Activated CD4-positive, alpha-beta T cell treated with anti-CD3 and anti-CD28 coated beads, Interleukin-2, Interleukin-4, amounts not matched to agents 100 ng/mL and 50 ng/mL, durations not matched to agents 16 hours and 8 hours (primary cell): ENCODE measurements around the gene PQBP1.

ENCODE experiments used
- DNase-seq: peaks from one replicate; pipeline ENCODE4 v3.0.0-alpha.2; 2020; ENCODE audit warnings: low spot score

The PQBP1 gene

DNA sequence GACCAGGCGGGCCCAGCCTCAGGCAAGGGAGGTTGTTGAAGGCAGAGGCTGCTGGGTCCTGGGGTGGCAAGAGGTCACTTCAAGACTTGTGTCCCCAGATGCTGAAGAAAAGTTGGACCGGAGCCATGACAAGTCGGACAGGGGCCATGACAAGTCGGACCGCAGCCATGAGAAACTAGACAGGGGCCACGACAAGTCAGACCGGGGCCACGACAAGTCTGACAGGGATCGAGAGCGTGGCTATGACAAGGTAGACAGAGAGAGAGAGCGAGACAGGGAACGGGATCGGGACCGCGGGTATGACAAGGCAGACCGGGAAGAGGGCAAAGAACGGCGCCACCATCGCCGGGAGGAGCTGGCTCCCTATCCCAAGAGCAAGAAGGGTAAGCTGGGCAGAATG, 4.4 kb downstream of the PQBP1 start:
- DNase-seq: no peak

- no peak for DNase-seq
These were observed 5.0 kb downstream of the PQBP1 start for GRCh38 chrX:48902776-48903175.

DNA sequence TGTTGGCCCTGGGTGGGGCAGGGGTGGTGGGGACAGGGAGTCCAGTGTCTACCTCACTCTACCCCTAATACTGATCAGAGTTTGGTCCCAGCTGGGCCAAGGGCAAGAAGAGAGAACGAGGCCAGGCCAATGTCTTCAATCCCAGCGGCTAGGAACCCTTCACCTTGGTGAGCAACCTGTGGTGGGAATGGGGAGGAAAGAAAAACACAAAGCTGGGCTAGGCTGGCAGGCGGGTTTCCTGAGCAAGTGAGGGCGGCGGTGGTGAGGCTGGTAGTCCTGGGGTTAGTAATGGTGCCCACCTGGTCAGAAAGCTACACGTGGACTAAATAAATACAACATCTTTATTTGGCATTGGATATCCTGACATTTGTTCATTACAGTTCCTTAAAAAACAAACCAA, 5.6 kb downstream of the PQBP1 start:
- no peak for DNase-seq

GRCh38 chrX:48904180-48904579, 6.5 kb downstream of the PQBP1 start:
- DNase-seq: no peak

DNA sequence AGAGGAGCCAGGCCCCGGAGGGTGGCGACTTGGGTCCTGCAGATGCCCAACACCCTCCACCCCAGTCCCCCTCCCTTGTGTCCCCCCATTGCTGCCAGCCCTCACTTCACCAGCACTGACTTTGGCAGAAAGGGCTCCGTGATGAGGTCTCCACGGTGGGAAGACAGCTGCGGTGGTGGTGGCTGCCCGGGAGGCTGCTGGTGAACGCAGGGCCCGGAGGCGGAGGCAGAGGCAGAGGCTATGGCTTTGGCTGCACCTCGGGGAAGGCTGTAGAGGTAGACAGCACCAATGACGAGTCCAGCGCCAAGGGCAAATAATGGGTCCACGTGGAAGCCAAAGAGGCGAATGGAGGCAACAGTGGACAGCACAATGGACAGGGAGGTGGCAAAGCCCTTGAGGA, 6.9 kb downstream of the PQBP1 start:
- DNase-seq: no peak

DNA sequence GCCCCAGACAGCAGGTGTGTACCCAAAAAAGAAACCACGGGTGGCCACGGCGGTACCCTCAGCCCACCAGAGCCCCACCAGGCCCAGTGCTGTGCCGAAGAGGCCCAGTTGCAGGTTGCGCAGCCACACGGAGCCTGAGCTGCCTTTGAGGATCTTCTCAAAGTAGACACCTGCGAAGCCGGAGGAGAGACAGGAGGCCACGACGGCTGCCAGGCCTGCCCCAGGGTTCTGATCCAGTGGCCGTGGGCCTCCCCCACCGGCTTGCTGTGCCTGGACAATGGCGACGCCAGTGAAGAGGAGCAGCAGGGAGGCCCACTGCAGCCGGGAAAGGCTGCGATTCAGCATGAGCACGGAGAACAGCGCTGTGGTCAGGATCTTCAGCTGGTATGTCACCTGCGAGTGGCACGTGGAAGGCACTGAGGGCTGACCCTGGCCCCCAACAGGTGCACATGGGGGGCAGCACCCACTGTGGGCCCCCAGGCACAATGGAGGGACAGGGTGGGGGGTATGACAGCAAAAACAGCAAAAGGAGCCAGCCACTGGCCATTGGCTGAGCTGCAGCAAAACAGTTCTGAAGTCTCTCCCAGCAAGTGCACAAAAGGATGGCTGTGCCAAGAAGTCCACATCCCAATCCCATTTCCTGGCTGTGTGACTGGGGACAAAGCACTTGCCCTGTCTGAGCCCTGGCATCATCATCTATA, 7.5 kb downstream of the PQBP1 start:
- no peak for DNase-seq

DNA sequence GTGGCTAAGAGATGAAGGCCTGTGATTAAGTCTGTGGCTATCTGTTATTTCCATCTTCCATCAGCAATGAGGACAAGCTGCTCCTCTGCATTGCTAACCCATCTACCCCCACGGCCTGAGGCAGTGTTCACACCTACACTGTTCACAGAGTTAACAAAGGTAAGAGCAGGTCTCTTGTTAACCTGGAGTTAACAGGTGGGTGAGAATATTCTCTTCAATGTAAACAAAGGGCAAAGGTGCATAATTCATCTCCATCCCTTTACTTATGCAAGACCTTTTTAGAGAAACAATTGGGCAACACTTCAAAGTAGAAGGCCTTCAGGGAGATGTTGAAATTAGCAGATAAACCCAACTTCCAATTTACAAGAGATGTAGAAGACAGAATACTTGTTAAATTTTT, 10.9 kb downstream of the PQBP1 start:
- no peak for DNase-seq

DNA sequence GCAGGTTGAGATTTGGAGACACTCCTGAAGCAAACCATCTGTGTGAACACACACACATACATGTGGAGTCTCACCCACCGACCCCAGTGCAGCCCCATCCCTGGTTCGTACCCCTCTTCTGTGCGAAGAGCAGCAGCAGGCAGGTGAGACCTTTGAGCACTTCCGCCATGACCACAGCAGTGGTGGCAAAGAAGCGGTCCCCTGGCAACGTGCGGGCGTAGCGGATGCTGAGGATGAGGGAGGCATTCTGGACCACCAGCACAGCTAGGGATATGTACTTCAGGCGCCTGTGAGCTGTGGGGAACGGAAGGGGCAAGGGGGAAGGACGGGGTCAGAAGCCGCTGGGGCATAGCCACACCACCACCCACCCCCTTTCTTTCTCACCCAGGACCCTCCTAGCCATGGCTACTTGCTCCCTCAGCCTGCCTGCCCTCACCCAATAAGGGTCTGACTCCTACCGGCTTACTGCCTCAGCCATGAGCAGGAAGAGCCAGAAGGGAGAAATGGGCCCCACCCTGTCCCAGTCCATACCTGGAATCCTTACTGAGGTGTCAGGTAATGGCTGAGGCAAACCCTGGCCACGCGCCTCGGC, 12.1 kb downstream of the PQBP1 start:
- no peak for DNase-seq

- no peak for DNase-seq
These were observed 13.2 kb downstream of the PQBP1 start for GRCh38 chrX:48910926-48911411.

DNA sequence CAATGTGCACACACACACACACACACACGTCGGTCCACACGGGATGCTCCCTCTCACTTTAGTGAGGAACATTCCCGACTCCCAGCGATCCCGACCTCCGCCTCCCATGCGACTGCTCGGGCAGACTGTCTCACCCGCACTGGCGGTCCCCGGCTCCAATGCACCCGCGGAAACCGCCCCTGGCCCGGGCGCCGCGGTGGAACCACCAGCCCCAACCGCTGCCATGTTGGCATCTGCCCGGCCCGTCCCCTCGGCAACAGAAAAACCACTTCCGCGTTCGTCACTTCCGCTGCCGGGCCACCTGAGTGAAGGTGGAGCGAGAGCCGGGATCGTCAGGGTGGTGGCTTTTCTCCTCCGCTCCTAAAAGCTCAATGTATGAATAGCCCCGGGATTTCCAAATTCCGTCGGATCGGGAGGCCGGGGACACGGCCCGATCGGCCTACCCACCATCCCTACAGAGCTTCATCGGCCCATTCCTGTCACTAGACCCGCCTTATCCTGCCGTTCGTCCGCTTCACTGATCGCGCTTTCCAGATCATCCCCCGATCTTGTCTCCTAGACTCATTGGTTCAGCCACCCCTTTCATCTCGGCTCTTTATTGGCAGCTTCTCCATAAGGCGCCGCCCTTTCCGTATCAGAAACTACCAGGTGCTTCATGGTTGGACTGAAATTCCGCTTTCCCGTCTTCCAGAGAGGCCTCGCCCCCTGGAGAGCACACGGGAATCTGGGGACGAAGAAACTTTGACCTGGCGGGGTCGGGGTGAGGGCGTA, 13.9 kb downstream of the PQBP1 start, which contains the start of gene SLC35A2:
Gene SLC35A2 (minus strand): TSS at position 235 of the 771 bp plus-strand sequence. CDS start 10 bp downstream, at position 225.
- peak; percentile 84 for DNase-seq

- no peak for DNase-seq
These were observed 16.1 kb downstream of the PQBP1 start for GRCh38 chrX:48913605-48914366.

DNA sequence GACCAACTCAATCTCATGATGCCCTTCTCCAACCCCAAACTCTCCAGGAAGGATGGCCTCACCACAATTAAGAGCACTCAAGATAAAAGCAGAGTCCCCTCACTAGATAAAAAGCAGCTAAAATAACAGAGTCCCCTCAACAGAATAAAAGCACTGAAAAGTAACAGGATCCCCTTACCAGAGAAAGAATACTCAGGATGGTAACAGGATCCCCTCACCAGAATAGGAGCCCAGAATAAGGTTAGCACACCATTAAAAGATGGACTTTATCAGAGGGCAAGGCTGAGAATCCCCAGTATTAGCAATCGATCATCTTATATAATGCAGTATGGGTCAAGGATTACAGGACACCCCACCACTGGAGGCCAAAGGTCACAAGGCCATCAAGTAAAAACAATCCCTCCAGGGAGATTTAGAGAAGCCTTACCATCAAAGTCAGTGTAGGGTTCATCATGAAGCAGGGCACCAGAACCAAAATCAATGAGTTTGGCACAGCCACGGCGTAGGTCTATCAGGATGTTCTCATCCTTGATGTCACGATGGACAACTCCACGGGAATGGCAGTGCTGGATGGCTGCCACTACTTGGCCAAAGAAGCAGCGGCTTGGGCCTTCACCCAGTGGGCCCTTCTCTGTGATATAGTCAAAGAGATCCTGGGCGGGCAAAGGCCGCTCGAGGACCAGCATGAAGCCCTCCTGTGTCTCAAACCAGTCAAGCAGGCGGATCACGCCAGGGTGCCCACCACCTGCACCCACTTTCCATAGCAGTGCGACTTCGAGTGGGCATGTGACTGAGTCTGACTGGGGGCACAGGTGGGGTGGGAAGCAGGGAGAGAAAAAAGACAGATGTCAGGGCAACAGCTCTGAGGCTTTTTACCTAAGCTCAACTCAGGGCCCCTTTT, 17.1 kb downstream of the PQBP1 start:
- no peak for DNase-seq

GRCh38 chrX:48917139-48918001, 19.6 kb downstream of the PQBP1 start:
- DNase-seq: peak; percentile 91

GRCh38 chrX:48918301-48918642, 20.5 kb downstream of the PQBP1 start:
- DNase-seq: no peak

GRCh38 chrX:48918643-48919340, 21.1 kb downstream of the PQBP1 start, which contains the start of gene PIM2:
Gene PIM2 (minus strand): TSS chrX:48919024. CDS start chrX:48918834, 190 bp downstream.
- DNase-seq: peak; percentile 93

- peak; percentile 24 for DNase-seq
These were observed 21.7 kb downstream of the PQBP1 start for GRCh38 chrX:48919360-48919841.

- DNase-seq: peak; percentile 52
These were observed 22.4 kb downstream of the PQBP1 start for GRCh38 chrX:48919947-48920717.

DNA sequence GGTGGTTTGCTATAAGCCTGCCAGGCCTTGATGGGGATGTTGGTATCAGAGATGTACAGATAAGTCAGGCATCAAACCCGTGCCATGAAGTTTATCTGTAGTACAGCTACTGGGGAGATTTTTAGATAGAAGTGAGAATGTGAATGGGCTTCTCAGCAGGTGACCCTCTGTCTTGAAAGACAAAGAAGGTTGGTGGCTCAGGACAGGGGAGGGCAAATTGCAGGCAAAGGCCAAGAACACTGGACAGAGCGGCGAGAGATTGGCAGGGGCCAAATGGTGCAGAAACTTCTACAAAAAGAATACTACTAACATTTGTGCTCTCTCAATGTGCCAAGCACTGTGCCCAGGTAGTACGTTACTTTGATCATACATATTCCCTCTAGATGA, 23.0 kb downstream of the PQBP1 start:
- no peak for DNase-seq

DNA sequence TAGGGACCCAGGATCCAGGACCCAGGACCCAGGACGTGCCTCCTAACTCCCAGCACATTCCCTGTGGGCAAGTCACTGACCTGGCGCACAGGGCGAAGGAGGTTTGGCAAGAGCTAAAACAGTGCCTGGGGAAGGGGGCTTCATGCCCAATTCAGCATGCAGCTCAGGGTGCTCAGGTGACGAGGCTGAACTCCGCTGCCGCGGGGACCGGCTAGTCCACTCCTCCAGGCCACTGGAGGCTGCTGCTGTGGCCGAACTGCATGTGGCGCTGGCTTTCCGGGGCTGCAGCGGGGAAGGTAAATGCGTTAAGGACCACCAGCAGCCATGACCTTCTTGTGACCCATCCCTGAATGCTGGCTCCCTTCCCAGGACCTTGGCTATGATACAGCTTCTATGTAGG, 26.0 kb downstream of the PQBP1 start:
- DNase-seq: no peak
